ENCODE results near the gene RNF13.

GRCh38 chr3:149906036-149906435, 93.0 kb downstream of the RNF13 start:
- TF ChIP-seq, protein P1, sequence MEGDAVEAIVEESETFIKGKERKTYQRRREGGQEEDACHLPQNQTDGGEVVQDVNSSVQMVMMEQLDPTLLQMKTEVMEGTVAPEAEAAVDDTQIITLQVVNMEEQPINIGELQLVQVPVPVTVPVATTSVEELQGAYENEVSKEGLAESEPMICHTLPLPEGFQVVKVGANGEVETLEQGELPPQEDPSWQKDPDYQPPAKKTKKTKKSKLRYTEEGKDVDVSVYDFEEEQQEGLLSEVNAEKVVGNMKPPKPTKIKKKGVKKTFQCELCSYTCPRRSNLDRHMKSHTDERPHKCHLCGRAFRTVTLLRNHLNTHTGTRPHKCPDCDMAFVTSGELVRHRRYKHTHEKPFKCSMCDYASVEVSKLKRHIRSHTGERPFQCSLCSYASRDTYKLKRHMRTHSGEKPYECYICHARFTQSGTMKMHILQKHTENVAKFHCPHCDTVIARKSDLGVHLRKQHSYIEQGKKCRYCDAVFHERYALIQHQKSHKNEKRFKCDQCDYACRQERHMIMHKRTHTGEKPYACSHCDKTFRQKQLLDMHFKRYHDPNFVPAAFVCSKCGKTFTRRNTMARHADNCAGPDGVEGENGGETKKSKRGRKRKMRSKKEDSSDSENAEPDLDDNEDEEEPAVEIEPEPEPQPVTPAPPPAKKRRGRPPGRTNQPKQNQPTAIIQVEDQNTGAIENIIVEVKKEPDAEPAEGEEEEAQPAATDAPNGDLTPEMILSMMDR (IDR thresholded peaks at IDR 0.05): no peak
- no peak for TF ChIP-seq POLR2A (IDR thresholded peaks at IDR 0.05)
